HG03558 (cell line): ENCODE data around the gene EIF4B.

Experiments used
- ATAC-seq: cut with Tn5 transposase; IDR thresholded peaks from one replicate; pipeline ENCODE4 v1.9.1; 2021; ENCODE audit warnings: moderate number of reproducible peaks; ENCODE audit not compliant: unreplicated experiment; ENCODE audit errors: extremely low read depth

EIF4B gene

GRCh38 chr12:53090105-53090504, 83.8 kb downstream of the EIF4B start:
- no peak for ATAC-seq

GRCh38 chr12:53090554-53090953, 84.3 kb downstream of the EIF4B start:
- no peak for ATAC-seq

- no peak for ATAC-seq
These were observed 85.5 kb downstream of the EIF4B start for GRCh38 chr12:53091756-53092155.
